Gastroesophageal sphincter (tissue), 3 donors: ENCODE data around the gene TP73.

ENCODE experiments used
- POLR2AphosphoS5 ChIP-seq: sonication (generic); formaldehyde crosslinking; IDR thresholded peaks from one replicate; pipeline ENCODE4 v1.6.1; 2017; ENCODE audit warnings: antibody characterized with exemption
- TF ChIP-seq, protein P1 (sequence below), 4 experiments: fragments of 200-600 bp in 2 of 4; fragments of 450-650 bp in 2 of 4; sonication (generic) in 1 of 4; IDR thresholded peaks; one replicate each; pipeline ENCODE4 v1.5.1; 2017 to 2019; ENCODE audit warnings: antibody characterized with exemption in 4 of 4, mild to moderate bottlenecking in 2 of 4, moderate library complexity in 2 of 4

DNA sequence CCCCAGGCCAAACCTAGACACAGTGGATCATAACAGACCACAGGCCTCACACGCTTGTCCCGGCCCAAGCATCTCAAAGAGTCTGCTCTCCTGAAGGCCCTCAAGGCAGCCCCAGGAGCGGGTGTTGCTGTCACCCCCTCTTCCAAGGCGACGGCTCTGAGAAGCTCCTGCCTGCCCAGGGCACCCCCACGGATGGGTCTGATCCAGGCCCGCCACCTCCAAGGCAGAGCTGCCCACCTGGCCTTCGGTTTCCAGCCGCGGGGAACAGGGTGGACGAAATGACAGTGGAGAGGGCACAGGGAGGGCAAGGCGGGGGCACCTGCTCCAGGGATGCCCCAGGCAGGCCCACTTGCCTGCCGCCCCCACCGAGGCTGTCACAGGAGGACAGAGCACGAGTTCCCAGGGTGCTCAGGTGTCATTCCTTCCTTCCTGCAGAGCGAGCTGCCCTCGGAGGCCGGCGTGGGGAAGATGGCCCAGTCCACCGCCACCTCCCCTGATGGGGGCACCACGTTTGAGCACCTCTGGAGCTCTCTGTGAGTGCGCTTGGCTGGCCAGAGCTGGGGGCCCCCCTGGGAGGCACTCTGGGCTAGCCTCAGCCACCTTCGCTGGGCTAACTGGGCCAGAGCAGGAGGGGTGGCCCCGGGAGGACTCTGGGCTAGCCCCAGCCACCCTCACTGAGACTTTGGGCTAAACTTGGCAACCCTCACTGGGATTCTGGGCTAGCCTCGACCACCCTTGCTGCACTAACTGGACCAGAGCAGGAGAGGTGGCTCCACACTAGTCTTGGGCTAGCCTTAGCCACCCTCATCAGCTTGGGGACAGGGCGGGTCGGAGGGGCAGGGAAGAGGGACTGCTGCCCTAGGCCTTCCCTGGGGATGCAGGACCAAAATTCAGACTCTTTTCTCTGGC, 29.8 kb downstream of the TP73 start:
- TF ChIP-seq, protein P1, sequence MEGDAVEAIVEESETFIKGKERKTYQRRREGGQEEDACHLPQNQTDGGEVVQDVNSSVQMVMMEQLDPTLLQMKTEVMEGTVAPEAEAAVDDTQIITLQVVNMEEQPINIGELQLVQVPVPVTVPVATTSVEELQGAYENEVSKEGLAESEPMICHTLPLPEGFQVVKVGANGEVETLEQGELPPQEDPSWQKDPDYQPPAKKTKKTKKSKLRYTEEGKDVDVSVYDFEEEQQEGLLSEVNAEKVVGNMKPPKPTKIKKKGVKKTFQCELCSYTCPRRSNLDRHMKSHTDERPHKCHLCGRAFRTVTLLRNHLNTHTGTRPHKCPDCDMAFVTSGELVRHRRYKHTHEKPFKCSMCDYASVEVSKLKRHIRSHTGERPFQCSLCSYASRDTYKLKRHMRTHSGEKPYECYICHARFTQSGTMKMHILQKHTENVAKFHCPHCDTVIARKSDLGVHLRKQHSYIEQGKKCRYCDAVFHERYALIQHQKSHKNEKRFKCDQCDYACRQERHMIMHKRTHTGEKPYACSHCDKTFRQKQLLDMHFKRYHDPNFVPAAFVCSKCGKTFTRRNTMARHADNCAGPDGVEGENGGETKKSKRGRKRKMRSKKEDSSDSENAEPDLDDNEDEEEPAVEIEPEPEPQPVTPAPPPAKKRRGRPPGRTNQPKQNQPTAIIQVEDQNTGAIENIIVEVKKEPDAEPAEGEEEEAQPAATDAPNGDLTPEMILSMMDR (IDR thresholded peaks at IDR 0.05): no peak
- TF ChIP-seq POLR2AphosphoS5: no peak
